SK-N-SH treated with all-trans-retinoic acid at 6 μM for 48 hours (cell line): ENCODE results near the gene KCNJ12.

Source experiments
- ATAC-seq: fragments of 200-7000 bp; cut with Tn5 transposase; 3 replicates; pipeline ENCODE4 v1.9.1; 2020; ENCODE audit warnings: mild to moderate bottlenecking, moderate library complexity
- ARNTL ChIP-seq: fragments of 450-650 bp; formaldehyde crosslinking; IDR thresholded peaks from 2 replicates; pipeline ENCODE4 v1.5.0; 2020; ENCODE audit warnings: low read depth, mild to moderate bottlenecking, moderate library complexity, borderline replicate concordance
- BACH2 ChIP-seq: fragments of 250-450 bp; sonication (Bioruptor Pico); IDR thresholded peaks from 2 replicates; pipeline ENCODE4 v1.9.0; 2021; ENCODE audit warnings: mild to moderate bottlenecking, borderline replicate concordance
- CSDC2 ChIP-seq: fragments of 250-450 bp; sonication (Bioruptor Pico); IDR thresholded peaks from 2 replicates; pipeline ENCODE4 v1.5.0; 2020; ENCODE audit warnings: mild to moderate bottlenecking, moderate library complexity
- ESRRG ChIP-seq: fragments of 250-450 bp; sonication (Bioruptor Pico); IDR thresholded peaks from 2 replicates; pipeline ENCODE4 v1.6.1; 2021; ENCODE audit warnings: mild to moderate bottlenecking
- GLIS3 ChIP-seq: fragments of 250-450 bp; sonication (Bioruptor Pico); IDR thresholded peaks from 2 replicates; pipeline ENCODE4 v1.5.0; 2020; ENCODE audit warnings: mild to moderate bottlenecking, moderate library complexity
- ISL1 ChIP-seq: fragments of 250-450 bp; sonication (Bioruptor Pico); IDR thresholded peaks from 2 replicates; pipeline ENCODE4 v2.1.2; 2022; ENCODE audit warnings: mild to moderate bottlenecking, moderate library complexity
- OSR1 ChIP-seq: fragments of 250-450 bp; sonication (Bioruptor Pico); IDR thresholded peaks from 2 replicates; pipeline ENCODE4 v1.8.0; 2022; ENCODE audit warnings: moderate library complexity, mild to moderate bottlenecking, inconsistent platforms
- PATZ1 ChIP-seq: fragments of 250-450 bp; sonication (Bioruptor Pico); IDR thresholded peaks from 2 replicates; pipeline ENCODE4 v1.8.0; 2020; ENCODE audit warnings: mild to moderate bottlenecking, moderate library complexity, borderline replicate concordance
- POU6F1 ChIP-seq: fragments of 250-450 bp; sonication (Bioruptor Pico); IDR thresholded peaks from 2 replicates; pipeline ENCODE4 v1.8.0; 2021; ENCODE audit warnings: low read depth, mild to moderate bottlenecking, moderate library complexity, borderline replicate concordance
- PPARA ChIP-seq: fragments of 250-450 bp; sonication (Bioruptor Pico); IDR thresholded peaks from 2 replicates; pipeline ENCODE4 v1.5.0; 2020; ENCODE audit warnings: mild to moderate bottlenecking, borderline replicate concordance
- RARB ChIP-seq: fragments of 250-450 bp; sonication (Bioruptor Pico); IDR thresholded peaks from 2 replicates; pipeline ENCODE4 v1.8.0; 2021; ENCODE audit warnings: mild to moderate bottlenecking, moderate library complexity
- SNAI2 ChIP-seq: fragments of 250-450 bp; sonication (Bioruptor Pico); IDR thresholded peaks from 2 replicates; pipeline ENCODE4 v1.5.0; 2020; ENCODE audit warnings: mild to moderate bottlenecking, moderate library complexity
- TCF4 ChIP-seq: fragments of 250-450 bp; sonication (Bioruptor Pico); IDR thresholded peaks from 2 replicates; pipeline ENCODE4 v1.8.0; 2021; ENCODE audit warnings: mild to moderate bottlenecking, moderate library complexity, borderline replicate concordance
- TOX ChIP-seq: fragments of 250-450 bp; sonication (Bioruptor Pico); IDR thresholded peaks from 2 replicates; pipeline ENCODE4 v1.8.0; 2021; ENCODE audit warnings: mild to moderate bottlenecking, moderate library complexity, borderline replicate concordance
- ZC3H10 ChIP-seq: fragments of 250-450 bp; sonication (Bioruptor Pico); IDR thresholded peaks from 2 replicates; pipeline ENCODE4 v1.5.1; 2021; ENCODE audit warnings: mild to moderate bottlenecking, moderate library complexity
- ZFP3 ChIP-seq: fragments of 250-450 bp; sonication (Bioruptor Pico); IDR thresholded peaks from 2 replicates; pipeline ENCODE4 v1.5.0; 2020; ENCODE audit warnings: mild to moderate bottlenecking, moderate library complexity
- ZFP30 ChIP-seq: fragments of 450-650 bp; formaldehyde crosslinking; IDR thresholded peaks from 2 replicates; pipeline ENCODE4 v1.5.0; 2022; ENCODE audit warnings: mild to moderate bottlenecking, moderate library complexity
- ZNF565 ChIP-seq: fragments of 450-650 bp; formaldehyde crosslinking; conservative IDR thresholded peaks from 2 replicates; pipeline ENCODE4 v1.5.0; 2020; ENCODE audit warnings: low read depth, mild to moderate bottlenecking, moderate library complexity
- ZNF70 ChIP-seq: fragments of 450-650 bp; formaldehyde crosslinking; IDR thresholded peaks from 2 replicates; pipeline ENCODE4 v1.5.0; 2020; ENCODE audit warnings: mild to moderate bottlenecking, moderate library complexity
- TF ChIP-seq, protein P1 (sequence below): fragments of 250-450 bp; sonication (Bioruptor Pico); IDR thresholded peaks from 2 replicates; pipeline ENCODE4 v1.5.1; 2020; ENCODE audit warnings: low read depth, mild to moderate bottlenecking, moderate library complexity
- TF ChIP-seq, protein P2 (sequence below): fragments of 250-450 bp; sonication (Bioruptor Pico); IDR thresholded peaks from 2 replicates; pipeline ENCODE4 v1.5.1; 2021; ENCODE audit warnings: mild to moderate bottlenecking, moderate library complexity

Gene KCNJ12

GRCh38 chr17:21387616-21388015 lies 11.5 kb downstream of the KCNJ12 start (continued):
- TF ChIP-seq, protein P1, sequence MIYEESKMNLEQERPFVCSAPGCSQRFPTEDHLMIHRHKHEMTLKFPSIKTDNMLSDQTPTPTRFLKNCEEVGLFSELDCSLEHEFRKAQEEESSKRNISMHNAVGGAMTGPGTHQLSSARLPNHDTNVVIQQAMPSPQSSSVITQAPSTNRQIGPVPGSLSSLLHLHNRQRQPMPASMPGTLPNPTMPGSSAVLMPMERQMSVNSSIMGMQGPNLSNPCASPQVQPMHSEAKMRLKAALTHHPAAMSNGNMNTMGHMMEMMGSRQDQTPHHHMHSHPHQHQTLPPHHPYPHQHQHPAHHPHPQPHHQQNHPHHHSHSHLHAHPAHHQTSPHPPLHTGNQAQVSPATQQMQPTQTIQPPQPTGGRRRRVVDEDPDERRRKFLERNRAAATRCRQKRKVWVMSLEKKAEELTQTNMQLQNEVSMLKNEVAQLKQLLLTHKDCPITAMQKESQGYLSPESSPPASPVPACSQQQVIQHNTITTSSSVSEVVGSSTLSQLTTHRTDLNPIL (CRISPR knock-in tag), result no peak

- no peak for ATAC-seq
These were observed 11.9 kb downstream of the KCNJ12 start for GRCh38 chr17:21388066-21388465.

GRCh38 chr17:21388944-21389343 lies 12.8 kb downstream of the KCNJ12 start:
- no peak for ATAC-seq
- TF ChIP-seq POU6F1 (CRISPR knock-in tag), result no peak
- TF ChIP-seq ZFP30 (CRISPR knock-in tag), result no peak
- TF ChIP-seq, protein P2, sequence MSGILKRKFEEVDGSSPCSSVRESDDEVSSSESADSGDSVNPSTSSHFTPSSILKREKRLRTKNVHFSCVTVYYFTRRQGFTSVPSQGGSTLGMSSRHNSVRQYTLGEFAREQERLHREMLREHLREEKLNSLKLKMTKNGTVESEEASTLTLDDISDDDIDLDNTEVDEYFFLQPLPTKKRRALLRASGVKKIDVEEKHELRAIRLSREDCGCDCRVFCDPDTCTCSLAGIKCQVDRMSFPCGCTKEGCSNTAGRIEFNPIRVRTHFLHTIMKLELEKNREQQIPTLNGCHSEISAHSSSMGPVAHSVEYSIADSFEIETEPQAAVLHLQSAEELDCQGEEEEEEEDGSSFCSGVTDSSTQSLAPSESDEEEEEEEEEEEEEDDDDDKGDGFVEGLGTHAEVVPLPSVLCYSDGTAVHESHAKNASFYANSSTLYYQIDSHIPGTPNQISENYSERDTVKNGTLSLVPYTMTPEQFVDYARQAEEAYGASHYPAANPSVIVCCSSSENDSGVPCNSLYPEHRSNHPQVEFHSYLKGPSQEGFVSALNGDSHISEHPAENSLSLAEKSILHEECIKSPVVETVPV (CRISPR knock-in tag), result no peak
- no peak for TF ChIP-seq ZNF70 (CRISPR knock-in tag)
- TF ChIP-seq ZC3H10 (CRISPR knock-in tag), result no peak
- no peak for TF ChIP-seq ESRRG (CRISPR knock-in tag)
- TF ChIP-seq GLIS3 (CRISPR knock-in tag), result no peak
- TF ChIP-seq, all 23 proteins: peak for 0

More at GRCh38 chr17:21388066-21388465, 11.9 kb downstream of the KCNJ12 start:
- TF ChIP-seq PATZ1 (CRISPR knock-in tag), result no peak
- no peak for TF ChIP-seq ESRRG (CRISPR knock-in tag)
- no peak for TF ChIP-seq CSDC2 (CRISPR knock-in tag)
- TF ChIP-seq RARB (CRISPR knock-in tag), result no peak
- TF ChIP-seq TOX (CRISPR knock-in tag), result no peak
- TF ChIP-seq ZFP3 (CRISPR knock-in tag), result no peak
- no peak for TF ChIP-seq ISL1 (CRISPR knock-in tag)
- TF ChIP-seq TCF4 (CRISPR knock-in tag), result no peak
- TF ChIP-seq ZNF565 (CRISPR knock-in tag), result no peak
- TF ChIP-seq ZC3H10 (CRISPR knock-in tag), result no peak
- no peak for TF ChIP-seq PPARA (CRISPR knock-in tag)
- no peak for TF ChIP-seq GLIS3 (CRISPR knock-in tag)
- no peak for TF ChIP-seq ARNTL (CRISPR knock-in tag)
- TF ChIP-seq, protein P2 (CRISPR knock-in tag), result no peak
- no peak for TF ChIP-seq OSR1 (CRISPR knock-in tag)
- TF ChIP-seq POU6F1 (CRISPR knock-in tag), result no peak
- no peak for TF ChIP-seq ZFP30 (CRISPR knock-in tag)
- TF ChIP-seq SNAI2 (CRISPR knock-in tag), result no peak
- TF ChIP-seq BACH2 (CRISPR knock-in tag), result no peak
